ENCODE data around the gene RANGAP1. TPM values are rescaled to one million over a fixed set of nuclear protein-coding genes. Genes with fewer than 3 reads are reported as not detected.

The RANGAP1 gene
- total and polyA plus RNA-seq, 2 of the 4 experiments (the other 2 are of a cell fraction) = 71.2 to 148 TPM

- Histone ChIP-seq H3K18ac (ENCODE audit: low read depth, low read length) (no peak overlapping the region), H2AFZ (replicated peaks; ENCODE audit: low read length, poor library complexity) (no peak overlapping the region), H3K36me3 (ENCODE audit: control insufficient read depth, insufficient read depth, low read length) (peaks cover 71% of the 10 kb centered on the region), H2BK120ac (ENCODE audit: low read depth, low read length) (no peak overlapping the region), H4K5ac (ENCODE audit: low read depth, low read length) (no peak overlapping the region), H2AK9ac (replicated peaks; ENCODE audit: low read depth, low read length, poor library complexity) (no peak overlapping the region), H2BK20ac (ENCODE audit: low read depth, low read length) (no peak overlapping the region), H3K14ac (replicated peaks; ENCODE audit: low read depth, low read length) (no peak overlapping the region), H3K9me1 (ENCODE audit: insufficient read depth, low read length) (peaks cover 6% of the 10 kb centered on the region), H4K8ac (ENCODE audit: low read depth in 2 of 2, low read length in 2 of 2) (no peak overlapping the region), H3K4me1 (ENCODE audit: control insufficient read depth, insufficient read depth, low read length) (peaks cover 2% of the 10 kb centered on the region; the same call in 1 of the 2 replicates), H3K4ac (ENCODE audit: low read depth, low read length) (no peak overlapping the region), H2BK5ac (ENCODE audit: low read depth, low read length, poor library complexity, severe bottlenecking) (no peak overlapping the region), H3K4me2 (ENCODE audit: low read depth, low read length) (no peak overlapping the region), H3K27me3 (ENCODE audit: control insufficient read depth, insufficient read depth, low read length) (no peaks in the 10 kb centered on the region), H3K56ac (ENCODE audit: extremely low read depth, insufficient read depth, low read length) (no peak overlapping the region), H3K9me3 (ENCODE audit: control insufficient read depth, insufficient read depth, low read length) (no peaks in the 10 kb centered on the region), H3K4me3 (ENCODE audit: insufficient read depth, low read depth, low read length) (no peak overlapping the region), H4K20me1 (ENCODE audit: insufficient read depth, low read length) (peaks cover 17% of the 10 kb centered on the region), H2BK15ac (ENCODE audit: low read depth, low read length) (no peak overlapping the region), H4K91ac (ENCODE audit: insufficient read depth, low read depth, low read length) (no peak overlapping the region), H3K79me1 (ENCODE audit: low read depth in 1 of 2, low read length in 2 of 2) (peaks cover 13 to 46% of the 10 kb centered on the region in 2 experiments; a peak in 3 of 4 replicates), H2AK5ac (ENCODE audit: low read depth, low read length) (no peak overlapping the region), H3K27ac (ENCODE audit: insufficient read depth, low read length) (no peak overlapping the region), H3K23ac (ENCODE audit: low read depth, low read length) (no peak overlapping the region), H3K9ac (ENCODE audit: low read depth, low read length) (no peak overlapping the region)
- TF ChIP-seq USF2 (IDR thresholded peaks at IDR 0.05; ENCODE audit: low read depth, low read length) = no peak
- no peak for TF ChIP-seq FOS (IDR thresholded peaks at IDR 0.05; ENCODE audit: low read depth, low read length)
- no peak for TF ChIP-seq RFX5 (IDR thresholded peaks at IDR 0.05; ENCODE audit: low read depth, low read length)
- no peak for TF ChIP-seq ELK1 (IDR thresholded peaks at IDR 0.05; ENCODE audit: borderline replicate concordance, low read depth, low read length)
- no peak for TF ChIP-seq NFE2L2 (IDR thresholded peaks at IDR 0.05; ENCODE audit: low read depth, low read length)
- CTCF ChIA-PET = no interaction called here
- BruUV-seq (replicated peaks) = no TSS peak
- dilution Hi-C loops (cut with HindIII; ENCODE audit: low sequenced_read_pairs, unreplicated experiment) (no loop called here), in situ Hi-C loops (cut with MboI; ENCODE audit: low sequenced_read_pairs) (no loop called here), intact Hi-C loops (cut with micrococcal nuclease) (no loop called here)
- WGBS, 2 experiments (ENCODE audit: extremely low coverage in 2 of 2, insufficient read length in 1 of 2) = 90% methylated on average over 5 of the region's 7 CpGs; no CpG with 5 or more reads in 1 of the 2 experiments
- POLR2A ChIA-PET (ENCODE audit: unreplicated experiment) = no interaction called here
- DNase-seq (no peak), ATAC-seq (ENCODE audit: low read depth) (no peak)
These were observed 38.3 kb downstream of the RANGAP1 start for GRCh38 chr22:41247703-41248102.
